ENCODE data around the gene AFF3. TPM values are rescaled to one million over a fixed set of nuclear protein-coding genes. Genes with fewer than 3 reads are reported as not detected.

AFF3 gene
- total RNA-seq, 1 experiment from 2014 or later: not detected

DNA sequence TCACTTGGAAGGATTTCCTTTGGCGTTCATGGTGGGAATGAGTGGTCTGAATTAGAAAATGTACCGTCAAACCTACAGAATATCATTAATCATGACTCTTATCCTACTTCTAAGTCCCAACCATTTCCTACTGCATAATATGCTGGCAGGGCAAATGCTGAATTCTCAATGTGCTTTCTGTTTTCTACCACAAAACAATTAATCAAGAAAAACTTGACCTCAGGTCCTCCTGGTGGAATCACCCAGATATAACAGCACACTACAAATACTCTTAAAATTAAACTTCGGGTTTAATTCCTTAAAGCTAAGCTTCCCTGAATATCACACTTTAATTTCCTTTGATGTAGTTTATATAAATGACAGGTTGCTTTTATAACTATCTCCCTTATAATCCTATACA lies 301.6 kb downstream of the AFF3 start:
- Histone ChIP-seq H3K9me3 (ENCODE audit: insufficient read depth, low read depth) (no peaks in the 10 kb centered on the region), H2AFZ (no peak overlapping the region), H3K36me3 (ENCODE audit: low read depth) (no peaks in the 10 kb centered on the region), H4K20me1 (ENCODE audit: insufficient read depth) (no peaks in the 10 kb centered on the region), H3K27ac (no peak overlapping the region), H3K79me2 (ENCODE audit: low read depth) (no peaks in the 10 kb centered on the region), H3K4me2 (no peak overlapping the region), H3K27me3 (ENCODE audit: insufficient read depth, low read depth) (peaks cover 63% of the 10 kb centered on the region), H3F3A (ENCODE audit: insufficient read depth, low read depth) (no peaks in the 10 kb centered on the region), H3K9me2 (ENCODE audit: insufficient read depth) (no peaks in the 10 kb centered on the region), H3K4me3 (no peak overlapping the region), H3K4me1 (replicated peaks; ENCODE audit: insufficient read depth) (no peaks in the 10 kb centered on the region)
- no peak for TF ChIP-seq CTCF (conservative IDR thresholded peaks at IDR 0.05)
- TF ChIP-seq EZH2 (IDR thresholded peaks at IDR 0.05; ENCODE audit: low read depth): no peak
- BruUV-seq (replicated peaks): no TSS peak
- intact Hi-C loops (cut with micrococcal nuclease; ENCODE audit: unreplicated experiment): no loop called here
- CTCF ChIA-PET: no interaction called here
- DNase-seq: no peak
- POLR2A ChIA-PET (ENCODE audit: unreplicated experiment): no interaction called here

DNA sequence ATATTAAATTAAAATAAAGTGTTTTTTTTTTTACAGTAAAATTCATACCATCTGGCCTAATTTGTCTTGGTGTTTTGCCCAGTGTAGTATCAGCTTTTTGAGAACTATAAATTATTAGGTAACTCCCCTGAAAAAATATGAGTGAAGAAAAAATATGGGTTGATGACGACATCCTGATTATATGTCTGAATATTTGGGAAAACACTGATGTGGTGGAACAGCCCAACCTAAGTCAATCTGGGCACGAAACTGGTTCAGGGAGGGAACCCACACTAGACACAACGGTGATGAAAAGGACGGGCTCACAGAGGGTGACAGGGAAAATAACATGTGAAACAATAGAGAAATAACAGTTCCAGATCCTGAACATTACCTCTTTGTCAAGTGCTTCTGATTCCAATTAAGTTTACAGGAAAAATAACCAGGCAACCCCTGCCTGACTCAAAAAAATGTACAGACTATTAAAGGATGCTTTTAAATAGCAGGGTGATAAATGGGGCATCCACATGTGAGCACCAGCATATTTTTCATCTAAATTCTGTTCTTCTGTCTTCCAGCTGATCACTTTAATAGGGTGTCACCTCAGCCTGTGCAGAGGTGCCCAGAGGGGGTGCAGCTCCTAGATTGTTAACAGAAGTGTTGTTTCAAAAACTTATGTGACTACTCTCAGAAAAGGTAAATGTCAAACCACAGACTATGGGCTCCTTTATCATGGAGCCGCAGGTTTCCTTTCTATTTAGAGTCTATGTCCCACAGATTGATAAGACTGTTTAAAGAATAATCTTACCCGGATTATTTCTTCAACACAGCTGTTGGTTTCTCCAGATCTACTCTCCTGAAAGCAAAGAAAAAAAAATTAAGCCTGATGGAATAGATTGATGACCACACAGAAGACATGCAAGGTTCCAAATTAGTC lies 305.4 kb downstream of the AFF3 start:
- BruUV-seq (replicated peaks): no TSS peak
- no peaks in the 10 kb centered on the region for H3K36me3 ChIP-seq (ENCODE audit: low read depth)
- TF ChIP-seq EZH2 (IDR thresholded peaks at IDR 0.05; ENCODE audit: low read depth) (no peak), CTCF (conservative IDR thresholded peaks at IDR 0.05) (no peak)
- no peaks in the 10 kb centered on the region for H4K20me1 ChIP-seq (ENCODE audit: insufficient read depth)
- H3K79me2 ChIP-seq (ENCODE audit: low read depth): no peaks in the 10 kb centered on the region
- ChIA-PET CTCF (no interaction called here), POLR2A (ENCODE audit: unreplicated experiment) (no interaction called here)
- no peaks in the 10 kb centered on the region for H3F3A ChIP-seq (ENCODE audit: insufficient read depth, low read depth)
- H2AFZ ChIP-seq: no peak overlapping the region
- H3K4me3 ChIP-seq: no peak overlapping the region
- no peak overlapping the region for H3K4me2 ChIP-seq
- H3K9me3 ChIP-seq (ENCODE audit: insufficient read depth, low read depth): no peaks in the 10 kb centered on the region
- no peaks in the 10 kb centered on the region for H3K4me1 ChIP-seq (replicated peaks; ENCODE audit: insufficient read depth)
- H3K27me3 ChIP-seq (ENCODE audit: insufficient read depth, low read depth): peaks cover 79% of the 10 kb centered on the region
- no peak overlapping the region for H3K27ac ChIP-seq
- intact Hi-C loops (cut with micrococcal nuclease; ENCODE audit: unreplicated experiment): no loop called here
- H3K9me2 ChIP-seq (ENCODE audit: insufficient read depth): no peaks in the 10 kb centered on the region
- no peak for DNase-seq

DNA sequence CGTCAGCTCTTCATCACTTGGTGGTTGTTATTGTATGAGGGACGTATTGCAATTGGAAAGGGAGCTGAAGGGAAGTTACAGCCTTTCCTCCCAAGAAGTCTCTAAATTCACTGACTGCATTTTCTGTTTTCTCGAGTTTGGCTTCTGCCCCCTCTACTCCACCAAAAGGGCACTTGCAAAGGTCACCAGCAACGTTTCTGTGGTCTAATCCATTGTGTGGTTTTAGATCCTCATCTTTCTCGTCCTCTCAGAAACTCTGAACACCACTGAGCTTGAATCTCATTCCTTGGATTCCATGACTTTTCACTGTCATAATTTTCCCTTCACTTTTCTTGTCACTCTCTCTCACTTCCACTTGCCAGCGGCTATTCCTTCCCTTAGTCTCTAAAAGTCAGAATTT lies 308.0 kb downstream of the AFF3 start:
- no peaks in the 10 kb centered on the region for H3F3A ChIP-seq (ENCODE audit: insufficient read depth, low read depth)
- ChIA-PET POLR2A (ENCODE audit: unreplicated experiment) (no interaction called here), CTCF (no interaction called here)
- no peak overlapping the region for H3K4me3 ChIP-seq
- H4K20me1 ChIP-seq (ENCODE audit: insufficient read depth): no peaks in the 10 kb centered on the region
- no peak overlapping the region for H3K4me2 ChIP-seq
- no peaks in the 10 kb centered on the region for H3K9me3 ChIP-seq (ENCODE audit: insufficient read depth, low read depth)
- no peak for TF ChIP-seq EZH2 (IDR thresholded peaks at IDR 0.05; ENCODE audit: low read depth)
- TF ChIP-seq CTCF (conservative IDR thresholded peaks at IDR 0.05): no peak
- no peaks in the 10 kb centered on the region for H3K36me3 ChIP-seq (ENCODE audit: low read depth)
- peaks cover 78% of the 10 kb centered on the region for H3K27me3 ChIP-seq (ENCODE audit: insufficient read depth, low read depth)
- DNase-seq: no peak
- BruUV-seq (replicated peaks): no TSS peak
- intact Hi-C loops (cut with micrococcal nuclease; ENCODE audit: unreplicated experiment): no loop called here
- no peaks in the 10 kb centered on the region for H3K4me1 ChIP-seq (replicated peaks; ENCODE audit: insufficient read depth)
- no peak overlapping the region for H2AFZ ChIP-seq
- no peaks in the 10 kb centered on the region for H3K9me2 ChIP-seq (ENCODE audit: insufficient read depth)
- no peaks in the 10 kb centered on the region for H3K79me2 ChIP-seq (ENCODE audit: low read depth)
- H3K27ac ChIP-seq: no peak overlapping the region

All from PC-9 (cell line).